ENCODE measurements around the gene PHPT1.
"Not testable (repeated sequence)": the region's sequence is repeated elsewhere in the genome, so short reads cannot be mapped to it uniquely, and the experiment has no call there.

PHPT1 gene

GRCh38 chr9:136849038-136849959 lies at the start of gene PHPT1:
Gene PHPT1, plus strand, starts transcription at chr9:136849409. Its CDS starts 22 bp downstream, at chr9:136849431.
- peak; percentile 94 for DNase-seq

DNA sequence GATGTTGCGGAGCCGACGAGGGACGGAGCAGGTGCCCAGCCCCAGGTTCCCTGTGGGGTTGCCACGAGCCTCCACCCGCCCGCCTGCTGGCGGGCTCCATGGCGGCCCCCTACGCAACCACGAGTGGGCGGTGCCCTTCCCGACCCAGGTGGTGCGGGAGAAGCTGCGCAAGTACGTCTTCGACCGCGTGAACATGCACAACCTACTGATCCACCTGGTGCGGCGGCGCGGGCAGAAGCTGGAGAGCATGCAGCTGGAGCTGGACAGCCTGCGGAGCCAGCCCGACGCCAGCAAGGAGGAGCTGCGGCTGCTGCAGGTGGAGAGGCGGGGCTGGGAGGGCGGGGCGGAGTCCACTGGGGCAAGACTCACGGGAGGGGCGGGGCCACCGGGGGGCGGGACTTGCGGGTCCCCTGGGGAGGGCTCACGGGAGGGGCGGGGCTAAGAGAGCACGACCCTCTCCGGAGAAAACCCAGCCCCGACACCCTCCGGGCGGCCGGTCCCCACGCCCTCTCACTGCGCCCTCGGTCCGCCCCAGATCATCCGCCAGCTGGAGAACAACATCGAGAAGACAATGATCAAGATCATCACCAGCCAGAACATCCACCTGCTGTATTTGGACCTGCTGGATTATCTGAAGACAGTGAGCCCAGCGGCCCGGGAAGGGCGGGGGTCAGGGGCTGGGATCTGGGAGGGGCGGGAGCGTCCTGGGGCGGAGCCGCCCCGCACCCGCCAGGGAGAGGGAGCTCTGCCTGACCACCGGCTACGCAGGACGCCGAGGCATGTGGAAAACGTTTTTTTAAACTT lies 49.2 kb upstream of the PHPT1 start:
- DNase-seq: peak; percentile 76

DNA sequence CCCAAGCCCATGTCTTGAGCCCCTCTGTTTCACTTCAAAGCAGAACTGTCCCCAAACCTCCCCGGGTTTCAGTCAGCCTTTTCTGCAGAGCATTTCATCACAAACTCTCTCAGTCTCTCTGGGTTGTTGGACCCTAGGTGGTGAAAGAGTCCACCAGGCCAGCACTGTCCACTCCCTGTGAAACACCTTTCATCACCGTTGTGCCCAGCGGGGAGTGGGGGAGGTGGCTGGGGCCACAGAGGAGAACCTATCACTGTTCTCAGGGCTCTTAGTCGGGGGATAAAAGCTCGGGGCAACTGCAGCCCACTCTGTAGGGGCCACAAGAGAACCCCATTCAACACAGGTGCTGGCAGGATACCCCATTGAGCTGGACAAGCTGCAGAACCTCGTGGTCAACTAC lies 46.9 kb upstream of the PHPT1 start:
- DNase-seq: no peak

DNA sequence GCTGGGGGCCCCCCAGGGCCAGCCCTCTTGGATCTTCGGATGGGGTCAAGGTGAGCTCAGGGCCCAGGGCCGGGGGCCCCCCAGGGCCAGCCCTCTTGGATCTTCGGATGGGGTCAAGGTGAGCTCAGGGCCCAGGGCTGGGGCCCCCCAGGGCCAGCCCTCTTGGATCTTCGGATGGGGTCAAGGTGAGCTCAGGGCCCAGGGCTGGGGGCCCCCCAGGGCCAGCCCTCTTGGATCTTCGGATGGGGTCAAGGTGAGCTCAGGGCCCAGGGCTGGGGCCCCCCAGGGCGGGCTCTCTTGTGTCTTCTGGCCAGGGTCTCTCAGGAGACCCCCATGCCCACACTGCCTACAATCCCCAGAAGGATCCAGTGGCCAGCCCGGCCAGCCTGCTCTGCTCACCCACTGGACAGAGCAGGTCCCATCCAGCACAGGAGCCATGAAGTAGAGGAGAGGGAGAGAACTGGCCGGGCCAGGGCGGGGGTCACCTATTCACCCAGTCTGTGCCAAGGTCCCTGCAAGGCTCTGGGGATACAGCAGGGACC lies 46.1 kb upstream of the PHPT1 start:
- not testable (repeated sequence) for DNase-seq

DNA sequence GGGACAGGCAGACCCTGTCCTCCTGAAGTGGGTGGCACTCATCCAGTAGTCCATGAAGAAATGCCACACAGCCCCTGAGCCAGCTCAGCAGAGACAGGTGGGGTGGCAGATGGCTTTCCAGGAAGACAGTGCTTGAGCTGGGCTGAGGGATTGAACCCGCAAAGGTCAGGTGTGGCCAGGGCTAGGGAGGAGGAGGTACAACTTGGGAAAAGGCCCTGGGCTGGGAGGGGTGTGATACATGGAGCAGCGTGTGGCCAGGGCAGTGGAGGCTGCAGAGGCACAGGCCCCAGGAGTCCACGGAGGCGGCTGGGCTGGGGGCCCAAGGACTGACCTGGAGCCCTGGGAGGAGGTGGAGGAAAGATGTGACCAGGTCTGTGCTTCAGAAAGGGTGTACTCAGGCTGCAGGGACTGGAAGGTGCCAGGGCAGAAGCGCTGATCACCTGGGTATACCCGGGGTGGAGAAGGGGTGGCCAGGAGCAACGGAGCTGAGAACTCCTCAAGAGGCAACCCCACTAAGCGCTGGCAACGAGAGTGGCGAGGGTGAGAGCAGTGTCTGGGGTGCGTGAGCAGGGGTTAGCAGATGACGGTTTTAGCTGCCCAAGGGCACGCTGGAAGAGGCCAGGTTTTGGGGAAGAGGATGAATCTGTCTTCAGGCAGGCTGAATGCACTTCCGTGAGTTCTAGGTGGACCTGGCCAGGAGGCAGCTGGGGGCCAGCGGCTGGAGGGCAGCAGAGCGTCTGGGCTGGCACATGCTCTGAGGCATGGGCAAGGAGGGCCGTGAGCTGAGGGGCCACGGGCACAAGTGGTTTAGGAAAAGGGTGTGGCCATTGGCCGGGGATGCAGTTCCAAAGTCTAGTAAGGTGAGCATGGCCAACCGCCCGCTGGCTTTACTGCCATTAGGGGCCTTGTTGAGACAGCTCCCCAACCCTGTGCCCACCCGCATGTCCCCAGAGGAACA lies 45.4 kb upstream of the PHPT1 start:
- no peak for DNase-seq

- DNase-seq: no peak
These were observed 44.6 kb upstream of the PHPT1 start for GRCh38 chr9:136804509-136805206.

DNA sequence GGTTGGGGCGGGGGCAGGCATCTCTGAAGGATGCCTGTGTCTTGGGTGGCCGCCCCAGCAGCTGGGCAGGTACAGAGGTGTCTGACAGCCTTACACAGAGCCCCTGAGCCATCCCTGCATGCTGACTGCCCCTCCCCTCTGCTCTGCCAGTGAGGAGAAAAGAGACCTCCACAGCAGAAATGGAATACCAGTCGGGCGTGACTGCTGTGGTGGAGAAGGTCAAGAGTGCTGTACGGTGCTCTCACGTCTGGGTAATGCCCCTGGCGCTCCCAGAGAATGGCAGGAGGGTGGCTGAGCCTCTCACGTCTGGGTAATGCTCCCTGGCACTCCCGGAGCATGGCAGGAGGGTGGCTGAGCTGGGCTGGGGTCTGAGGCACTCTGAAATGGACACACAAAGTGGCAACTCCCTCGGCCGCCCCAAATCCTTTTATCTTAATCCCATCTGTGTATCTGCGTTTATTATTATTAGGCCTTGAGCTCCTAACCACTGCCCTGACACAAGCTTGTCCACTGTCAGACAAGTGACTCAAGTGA lies 43.9 kb upstream of the PHPT1 start:
- DNase-seq: no peak

- no peak for DNase-seq
These were observed 43.1 kb upstream of the PHPT1 start for GRCh38 chr9:136806067-136806466.

DNA sequence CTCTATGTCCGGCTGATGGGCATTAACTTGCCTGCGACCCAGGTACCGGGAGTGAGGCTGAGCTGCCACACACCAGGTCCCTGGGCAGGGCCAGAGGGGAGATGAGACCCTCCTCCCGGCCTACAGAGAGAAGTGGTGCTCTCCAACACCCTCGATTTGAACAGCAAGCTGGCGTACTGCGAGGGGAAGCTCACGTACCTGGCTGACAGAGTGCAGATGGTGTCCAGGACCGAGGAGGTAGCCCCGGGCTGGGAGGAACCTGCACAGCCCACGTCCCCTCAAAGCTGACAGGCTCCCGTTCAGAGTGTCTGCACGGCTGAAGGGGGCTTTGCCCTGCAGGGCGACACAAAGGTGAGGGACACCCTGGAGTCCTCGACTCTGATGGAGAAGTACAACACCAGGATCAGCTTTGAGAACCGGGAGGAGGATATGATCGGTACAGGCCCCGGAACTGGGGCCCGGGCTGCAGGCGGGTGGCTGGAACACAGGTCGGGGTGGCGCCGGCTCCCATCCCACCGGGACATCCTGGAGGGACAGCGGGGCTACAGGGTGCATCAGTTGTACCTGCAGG lies 42.5 kb upstream of the PHPT1 start:
- no peak for DNase-seq

DNA sequence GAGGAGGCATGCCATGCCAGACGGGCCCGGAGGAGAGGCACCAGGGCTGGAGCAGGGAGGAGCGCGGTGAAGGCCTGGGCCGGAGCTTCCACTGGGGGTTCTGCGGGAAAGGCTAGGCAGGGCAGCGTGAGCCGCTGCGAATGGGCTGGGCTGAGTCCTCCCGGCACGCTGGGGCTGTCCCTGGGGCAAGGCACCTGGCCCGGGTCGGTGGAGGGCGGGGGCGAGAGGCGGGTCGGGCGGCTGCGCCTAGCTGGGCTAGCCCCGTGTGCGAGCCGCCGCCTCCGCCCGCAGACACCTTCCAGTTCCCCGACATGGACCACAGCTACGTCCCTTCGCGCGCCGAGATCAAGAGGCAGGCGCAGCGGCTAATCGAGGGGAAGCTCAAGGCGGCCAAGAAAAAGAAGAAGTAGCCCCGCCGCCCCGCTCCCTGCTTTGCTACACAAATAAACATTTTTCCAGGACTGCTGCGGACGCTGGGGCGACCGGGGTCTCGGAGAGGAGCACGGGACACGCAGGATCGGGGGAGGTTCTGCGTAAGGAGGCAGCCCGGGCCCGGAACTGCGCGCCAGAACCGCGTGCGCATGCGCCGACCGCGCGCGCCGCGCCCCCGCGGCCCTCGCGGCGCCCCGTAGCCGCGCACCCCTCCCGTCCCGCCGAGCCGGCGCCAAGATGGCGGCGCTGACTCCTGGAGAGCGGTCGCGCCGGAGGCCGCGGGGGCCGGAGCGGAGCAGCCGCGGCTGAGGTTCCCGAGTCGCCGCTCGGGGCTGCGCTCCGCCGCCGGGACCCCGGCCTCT lies 41.7 kb upstream of the PHPT1 start, which contains the start of gene RABL6:
TSS of gene RABL6 (plus strand) at position 668 of the 794 bp plus-strand sequence. CDS start 249 bp downstream, outside the sequence.
- DNase-seq: peak; percentile 80

DNA sequence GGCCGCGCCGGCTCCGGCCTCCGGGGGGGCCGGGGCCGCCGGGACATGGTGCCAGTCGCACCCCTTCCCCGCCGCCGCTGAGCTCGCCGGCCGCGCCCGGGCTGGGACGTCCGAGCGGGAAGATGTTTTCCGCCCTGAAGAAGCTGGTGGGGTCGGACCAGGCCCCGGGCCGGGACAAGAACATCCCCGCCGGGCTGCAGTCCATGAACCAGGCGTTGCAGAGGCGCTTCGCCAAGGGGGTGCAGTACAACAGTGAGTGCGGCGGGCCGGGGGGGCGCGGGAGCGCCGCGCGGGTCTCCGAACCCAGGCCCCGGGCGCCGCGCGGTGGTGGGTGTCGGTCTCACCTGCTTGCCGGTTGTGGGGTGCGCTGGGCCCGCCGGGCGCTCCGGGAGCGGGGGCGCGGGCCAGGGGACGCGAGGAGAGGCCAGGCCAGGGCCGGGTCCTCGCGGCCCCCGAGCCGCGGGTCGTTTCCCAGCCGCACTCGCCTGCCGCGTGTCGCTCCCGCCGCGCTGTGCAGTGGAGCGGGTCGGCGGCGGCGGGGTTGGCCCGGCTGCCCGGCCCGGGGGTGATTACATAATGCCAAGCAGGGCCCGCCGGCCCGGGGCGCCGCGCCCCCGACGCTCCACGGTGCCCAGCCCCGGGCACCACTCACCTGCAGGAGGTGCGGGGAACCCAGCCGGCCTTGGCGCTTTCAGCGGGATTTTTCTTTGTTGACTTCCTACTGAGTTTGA lies 41.0 kb upstream of the PHPT1 start:
- peak; percentile 39 for DNase-seq

DNA sequence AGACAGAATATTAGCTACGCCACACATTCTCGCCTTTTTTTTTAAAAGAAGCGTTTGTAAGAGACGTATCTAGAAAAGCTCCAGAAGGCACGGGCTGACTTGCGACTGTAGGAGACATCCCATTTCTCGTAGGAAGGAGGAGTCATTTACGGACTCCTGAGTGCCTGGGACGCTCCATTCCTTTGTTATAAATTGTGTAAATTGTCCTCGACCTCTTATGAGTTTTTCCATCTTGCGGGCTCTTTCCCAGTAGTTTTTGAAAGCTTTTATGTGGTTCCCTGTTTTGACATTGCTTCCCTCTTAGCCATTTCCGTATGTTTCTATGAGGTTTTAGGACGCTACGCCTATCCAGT lies 40.4 kb upstream of the PHPT1 start:
- DNase-seq: no peak

DNA sequence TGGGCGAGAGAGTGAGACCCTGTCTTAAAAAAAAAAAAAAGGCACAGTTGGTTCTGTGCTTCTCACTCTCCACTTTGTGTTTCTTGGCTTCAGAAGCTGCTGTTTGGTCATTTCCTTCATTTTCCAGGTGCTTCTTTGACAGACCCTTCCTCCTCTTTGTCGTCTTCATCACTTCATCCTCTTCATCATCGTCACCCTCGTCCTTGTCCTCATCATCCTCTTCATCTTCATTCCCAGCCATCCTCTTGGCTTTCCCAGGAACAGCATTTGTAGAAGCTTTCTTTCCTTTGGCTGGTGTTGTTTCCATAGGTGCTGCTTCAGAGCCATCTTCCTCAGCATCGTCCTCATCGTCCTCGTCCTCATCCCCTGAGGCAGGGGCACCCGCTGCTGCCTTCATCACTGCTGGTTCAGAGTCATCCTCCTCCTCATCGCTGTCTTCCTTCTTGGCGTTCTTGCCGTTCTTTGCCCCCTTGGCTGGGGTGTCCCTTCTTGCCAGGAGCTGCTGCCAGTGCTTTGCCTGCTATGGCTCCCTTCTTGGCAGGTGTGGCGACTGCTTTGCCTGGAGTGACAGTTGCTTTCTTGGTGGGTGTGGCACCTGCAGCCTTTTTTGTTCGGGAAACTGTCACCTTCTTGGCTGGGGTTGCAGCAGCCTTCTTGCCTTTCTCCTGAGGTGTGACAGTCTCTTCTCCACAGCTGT lies 34.3 kb upstream of the PHPT1 start:
- no peak for DNase-seq

DNA sequence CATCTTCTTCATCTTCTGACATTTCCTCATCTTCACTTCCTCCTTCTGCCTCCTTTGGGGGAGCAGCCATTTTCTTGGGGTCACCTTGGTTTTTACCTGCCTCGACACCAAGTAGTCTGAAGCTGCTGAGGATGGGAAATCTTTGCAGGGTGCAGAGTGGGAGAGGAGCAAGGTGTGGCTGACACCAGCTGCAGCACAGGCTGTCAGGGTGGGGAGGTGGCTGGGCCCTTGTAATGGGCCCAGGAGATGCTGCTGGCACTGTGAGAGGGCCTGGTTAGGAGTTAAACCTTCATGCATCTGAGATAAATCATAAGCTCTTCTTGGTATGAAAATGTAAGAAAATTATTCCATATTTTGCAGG lies 33.8 kb upstream of the PHPT1 start:
- DNase-seq: no peak

- no peak for DNase-seq
These were observed 28.0 kb upstream of the PHPT1 start for GRCh38 chr9:136820971-136821825.

DNA sequence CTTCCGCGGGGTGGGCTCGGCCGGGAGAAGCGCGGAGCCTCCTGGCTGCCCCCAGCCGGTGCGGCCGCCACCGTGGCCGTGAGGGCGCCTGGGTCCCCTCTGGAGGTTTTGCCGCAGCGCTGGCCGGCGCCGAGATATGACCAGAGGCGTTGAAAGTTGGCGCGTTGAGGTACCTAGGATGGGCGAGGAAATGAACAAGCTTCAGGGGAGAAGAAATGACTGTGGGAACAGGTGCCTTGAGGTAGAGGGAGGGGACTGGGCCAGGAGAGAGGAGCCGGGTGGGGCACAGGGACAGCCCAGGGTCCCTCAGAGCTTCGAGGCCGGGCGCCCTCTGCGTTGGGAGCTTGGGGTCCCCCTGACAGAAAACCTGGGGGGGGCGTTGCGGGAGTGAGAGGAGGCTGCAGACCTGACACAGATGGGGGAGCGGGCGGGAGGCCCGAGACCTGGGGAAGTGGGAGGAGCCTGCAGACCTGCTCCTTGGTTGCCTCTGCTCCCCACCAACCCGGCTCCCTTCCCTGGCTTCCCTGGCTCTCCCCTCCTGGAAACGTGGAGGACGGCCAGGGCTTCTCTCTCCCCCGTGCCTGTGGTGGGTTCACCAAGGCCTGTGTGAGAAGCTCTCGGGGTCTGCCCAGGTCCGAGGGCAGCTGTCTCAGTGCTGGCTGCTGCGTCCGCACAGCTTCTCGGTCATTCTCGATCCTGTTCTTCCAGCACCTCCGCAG lies 27.2 kb upstream of the PHPT1 start:
- DNase-seq: no peak
